Neutrophil (primary cell): ENCODE data around the gene GFPT2.

ENCODE experiments used
- H3K27ac ChIP-seq: fragments of 200-600 bp; sonication (generic); 2 replicates; pipeline ENCODE4 v1.5.1; 2016; ENCODE audit warnings: mild to moderate bottlenecking, moderate library complexity
- H3K27me3 ChIP-seq: fragments of 200-600 bp; sonication (generic); 2 replicates; pipeline ENCODE4 v1.6.0; 2016; ENCODE audit warnings: mild to moderate bottlenecking
- H3K36me3 ChIP-seq: fragments of 200-600 bp; sonication (generic); 2 replicates; pipeline ENCODE4 v1.5.1; 2017
- H3K4me1 ChIP-seq, 2 experiments: fragments of 200-600 bp in 1 of 2; sonication (generic) in 1 of 2; 1 replicate in 1 of 2; 2 replicates in 1 of 2; pipeline versions ENCODE4 v1.5.1 to v1.6.1; 2013 to 2016; ENCODE audit warnings: low read depth in 1 of 2, low read length in 1 of 2, mild to moderate bottlenecking in 1 of 2, moderate library complexity in 1 of 2; ENCODE audit not compliant: control insufficient read depth in 1 of 2, insufficient read depth in 1 of 2
- H3K4me3 ChIP-seq, 2 experiments: fragments of 200-600 bp in 1 of 2; sonication (generic) in 1 of 2; 1 replicate in 1 of 2; 2 replicates in 1 of 2; pipeline ENCODE4 v1.5.1; 2013 to 2016; ENCODE audit warnings: low read depth in 1 of 2, low read length in 1 of 2, mild to moderate bottlenecking in 1 of 2, moderate library complexity in 1 of 2
- H3K9me3 ChIP-seq: fragments of 200-600 bp; sonication (generic); 2 replicates; pipeline ENCODE4 v1.5.1; 2016
- TF ChIP-seq, protein P1 (sequence below): fragments of 200-600 bp; sonication (generic); IDR thresholded peaks from 2 replicates; pipeline ENCODE4 v1.5.1; 2016; ENCODE audit warnings: antibody characterized with exemption

The GFPT2 gene

DNA sequence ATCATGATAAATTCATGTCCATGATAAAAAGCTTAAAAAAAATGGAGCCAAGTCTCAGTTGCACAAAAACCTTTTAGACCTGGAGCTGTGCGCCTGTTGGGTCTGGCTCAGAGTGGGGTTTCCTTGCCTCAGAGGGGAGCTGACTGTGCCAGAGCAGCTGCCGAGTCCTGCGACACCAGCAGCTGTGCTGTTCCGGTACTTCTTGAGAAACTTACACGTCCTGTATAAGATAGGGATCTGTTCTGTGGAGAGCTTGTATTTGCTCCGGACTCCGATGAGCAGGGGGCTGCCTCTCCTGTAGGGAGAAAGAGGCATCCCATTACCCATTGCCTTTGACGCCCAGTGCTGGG lies 28.6 kb downstream of the GFPT2 start:
- Histone ChIP-seq H3K4me3 (no peak overlapping the region), H3K4me1 (no peaks in the 10 kb centered on the region), H3K27ac (no peak overlapping the region), H3K9me3 (no peaks in the 10 kb centered on the region), H3K27me3 (peaks cover 15% of the 10 kb centered on the region), H3K36me3 (no peaks in the 10 kb centered on the region)
- TF ChIP-seq, protein P1, sequence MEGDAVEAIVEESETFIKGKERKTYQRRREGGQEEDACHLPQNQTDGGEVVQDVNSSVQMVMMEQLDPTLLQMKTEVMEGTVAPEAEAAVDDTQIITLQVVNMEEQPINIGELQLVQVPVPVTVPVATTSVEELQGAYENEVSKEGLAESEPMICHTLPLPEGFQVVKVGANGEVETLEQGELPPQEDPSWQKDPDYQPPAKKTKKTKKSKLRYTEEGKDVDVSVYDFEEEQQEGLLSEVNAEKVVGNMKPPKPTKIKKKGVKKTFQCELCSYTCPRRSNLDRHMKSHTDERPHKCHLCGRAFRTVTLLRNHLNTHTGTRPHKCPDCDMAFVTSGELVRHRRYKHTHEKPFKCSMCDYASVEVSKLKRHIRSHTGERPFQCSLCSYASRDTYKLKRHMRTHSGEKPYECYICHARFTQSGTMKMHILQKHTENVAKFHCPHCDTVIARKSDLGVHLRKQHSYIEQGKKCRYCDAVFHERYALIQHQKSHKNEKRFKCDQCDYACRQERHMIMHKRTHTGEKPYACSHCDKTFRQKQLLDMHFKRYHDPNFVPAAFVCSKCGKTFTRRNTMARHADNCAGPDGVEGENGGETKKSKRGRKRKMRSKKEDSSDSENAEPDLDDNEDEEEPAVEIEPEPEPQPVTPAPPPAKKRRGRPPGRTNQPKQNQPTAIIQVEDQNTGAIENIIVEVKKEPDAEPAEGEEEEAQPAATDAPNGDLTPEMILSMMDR: no peak

GRCh38 chr5:180323941-180324600 lies 29.1 kb downstream of the GFPT2 start:
- Histone ChIP-seq H3K27me3 (peaks cover 16% of the 10 kb centered on the region), H3K36me3 (no peaks in the 10 kb centered on the region), H3K9me3 (no peaks in the 10 kb centered on the region), H3K4me3 (no peak overlapping the region), H3K4me1 (no peaks in the 10 kb centered on the region), H3K27ac (no peak overlapping the region)
- TF ChIP-seq, protein P1: no peak

DNA sequence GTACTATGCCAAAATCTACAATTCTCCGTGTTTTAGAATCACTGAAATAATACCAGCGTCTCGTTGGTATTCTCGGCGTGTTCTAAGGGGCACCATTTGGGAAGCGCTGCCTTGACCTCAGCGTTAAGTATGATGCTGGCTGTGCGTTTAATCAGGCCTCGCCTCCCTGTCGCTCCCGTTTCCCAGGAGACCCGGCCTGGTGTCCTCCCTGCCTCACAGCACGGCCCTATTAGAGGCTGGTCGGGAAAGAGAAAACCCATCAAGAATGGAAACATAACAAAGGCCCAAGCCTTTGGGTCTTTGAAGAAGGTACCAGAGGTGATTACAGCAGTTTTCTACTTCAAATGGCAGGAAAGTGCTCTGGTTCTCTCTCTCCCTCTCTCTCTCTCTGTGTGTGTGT lies 30.0 kb downstream of the GFPT2 start:
- Histone ChIP-seq H3K27ac (no peak overlapping the region), H3K36me3 (no peaks in the 10 kb centered on the region), H3K9me3 (no peaks in the 10 kb centered on the region), H3K4me3 (no peak overlapping the region), H3K4me1 (no peaks in the 10 kb centered on the region), H3K27me3 (peaks cover 26% of the 10 kb centered on the region)
- TF ChIP-seq, protein P1: no peak

DNA sequence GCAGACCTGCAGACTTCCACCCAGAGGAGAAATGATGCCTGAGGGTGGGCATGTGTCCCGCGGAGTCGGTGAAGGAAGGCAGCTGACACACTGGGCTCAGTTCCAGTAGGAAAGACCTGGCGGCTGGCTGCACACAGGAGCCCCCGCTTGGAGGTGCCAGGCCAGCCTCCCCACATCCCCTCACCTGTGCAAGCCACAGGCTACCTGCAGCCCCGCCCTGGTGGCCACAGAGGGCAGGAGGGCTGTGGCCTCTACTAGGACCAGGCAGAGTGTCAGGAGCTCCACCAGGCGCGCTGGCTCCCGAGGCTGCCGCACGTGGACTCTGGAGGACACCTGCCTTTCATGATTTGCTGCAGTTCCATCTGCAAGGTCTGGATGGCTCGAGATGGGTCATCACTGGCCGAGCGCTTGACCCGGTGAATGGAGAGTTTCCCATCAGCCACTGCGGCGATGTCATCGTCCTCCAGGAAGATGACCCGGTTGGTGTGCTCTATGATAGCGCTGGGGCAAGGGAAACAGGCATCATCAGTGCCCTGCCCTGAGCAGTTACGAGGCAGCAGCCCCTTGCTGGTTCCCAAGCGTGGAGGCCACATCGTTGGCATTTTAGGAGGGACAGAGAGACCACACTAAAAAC lies 34.6 kb downstream of the GFPT2 start:
- Histone ChIP-seq H3K4me1 (no peaks in the 10 kb centered on the region), H3K4me3 (no peak overlapping the region), H3K36me3 (no peaks in the 10 kb centered on the region), H3K27ac (no peak overlapping the region), H3K9me3 (no peaks in the 10 kb centered on the region), H3K27me3 (peaks cover 21% of the 10 kb centered on the region)
- TF ChIP-seq, protein P1: no peak

DNA sequence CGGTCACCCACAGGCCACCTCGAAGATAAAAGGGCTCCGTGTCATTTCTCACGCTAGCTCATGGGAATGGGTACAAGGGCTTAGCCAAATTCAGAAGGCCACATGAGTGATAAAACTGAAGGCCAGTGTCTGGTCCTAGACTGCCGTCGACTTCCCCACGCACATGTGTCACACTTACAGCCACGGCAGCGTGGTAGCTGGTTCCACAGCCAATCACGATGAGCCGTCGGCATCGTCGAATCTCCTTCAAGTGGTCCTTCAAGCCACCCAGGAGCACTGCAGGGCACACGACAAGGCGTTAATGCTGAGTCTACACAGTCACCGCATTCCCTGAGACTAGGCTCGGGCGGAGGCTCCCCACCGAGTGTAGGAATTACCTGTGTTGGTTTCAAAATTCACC lies 36.5 kb downstream of the GFPT2 start:
- H3K4me1 ChIP-seq: no peaks in the 10 kb centered on the region
- H3K27ac ChIP-seq: no peak overlapping the region
- TF ChIP-seq, protein P1: no peak
- H3K9me3 ChIP-seq: no peaks in the 10 kb centered on the region
- H3K27me3 ChIP-seq: peaks cover 21% of the 10 kb centered on the region
- H3K36me3 ChIP-seq: no peaks in the 10 kb centered on the region
- no peak overlapping the region for H3K4me3 ChIP-seq
